ENCODE data around the gene TIMM13. TPM values are rescaled to one million over a fixed set of nuclear protein-coding genes. Genes with fewer than 3 reads are reported as not detected.

The TIMM13 gene
- total and polyA plus RNA-seq, 2 of the 8 experiments (the other 6 are each of a cell fraction or from before 2014, with no cell fraction given): 270 to 275 TPM

DNA sequence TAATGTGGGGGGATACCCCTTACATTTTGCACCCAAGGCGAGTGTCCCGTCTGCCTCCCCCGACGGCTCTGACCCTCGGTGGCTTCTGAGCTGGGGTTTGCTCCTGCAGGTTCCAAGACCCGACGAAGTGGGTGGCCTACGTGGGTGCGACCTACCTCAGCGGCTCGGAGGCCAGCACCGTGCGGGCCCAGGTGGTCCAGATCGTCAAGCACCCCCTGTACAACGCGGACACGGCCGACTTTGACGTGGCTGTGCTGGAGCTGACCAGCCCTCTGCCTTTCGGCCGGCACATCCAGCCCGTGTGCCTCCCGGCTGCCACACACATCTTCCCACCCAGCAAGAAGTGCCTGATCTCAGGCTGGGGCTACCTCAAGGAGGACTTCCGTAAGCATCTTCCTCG lies 19.1 kb downstream of the TIMM13 start:
- H3K4me2 ChIP-seq (ENCODE audit: insufficient read depth in 1 of 2, low read depth in 2 of 2, low read length in 2 of 2): no peak overlapping the region
- no peak overlapping the region for H2BK12ac ChIP-seq (ENCODE audit: low read depth, low read length)
- TF ChIP-seq HDAC2 (IDR thresholded peaks at IDR 0.05; ENCODE audit: borderline replicate concordance in 1 of 2, low read depth in 2 of 2, low read length in 2 of 2): no peak
- no peak for TF ChIP-seq CHD2 (IDR thresholded peaks at IDR 0.05; ENCODE audit: low read length)
- TF ChIP-seq TAF1 (IDR thresholded peaks at IDR 0.05; ENCODE audit: low read depth, low read length): no peak
- no peak for TF ChIP-seq CTBP2 (IDR thresholded peaks at IDR 0.05; ENCODE audit: borderline replicate concordance, insufficient read depth, insufficient read length, low read length)
- TF ChIP-seq BRCA1 (IDR thresholded peaks at IDR 0.05; ENCODE audit: low read depth, low read length): no peak
- no peak for TF ChIP-seq ASH2L (IDR thresholded peaks at IDR 0.05; ENCODE audit: low read length)
- TF ChIP-seq BACH1 (IDR thresholded peaks at IDR 0.05; ENCODE audit: low read length): no peak
- TF ChIP-seq ZNF274 (IDR thresholded peaks at IDR 0.05; ENCODE audit: borderline replicate concordance, extremely low read depth, low read length): no peak
- no peak overlapping the region for H2AFZ ChIP-seq (ENCODE audit: low read length)
- WGBS, 2 experiments (ENCODE audit: extremely low coverage in 1 of 2, insufficient coverage in 1 of 2, insufficient read length in 1 of 2, insufficient replicate concordance in 2 of 2, low coverage in 1 of 2, low lambda C conversion rate in 2 of 2, missing lambda C conversion rate in 1 of 2): 89% methylated on average over 25 of the region's 25 CpGs; no CpG with 5 or more reads in 1 of the 2 experiments
- no peak overlapping the region for H4K91ac ChIP-seq (replicated peaks; ENCODE audit: insufficient read length, low read length)
- no peaks in the 10 kb centered on the region for H3K23me2 ChIP-seq (ENCODE audit: low read depth, low read length)
- no peak overlapping the region for H2BK15ac ChIP-seq (ENCODE audit: low read length)
- no peak overlapping the region for H3K4ac ChIP-seq (replicated peaks; ENCODE audit: insufficient read length, low read depth, low read length)
- H3K23ac ChIP-seq (ENCODE audit: insufficient read length): no peak overlapping the region
- no peak overlapping the region for H3K14ac ChIP-seq (ENCODE audit: insufficient read length)
- no peaks in the 10 kb centered on the region for H3K36me3 ChIP-seq (ENCODE audit: control insufficient read depth in 2 of 4, insufficient read depth in 4 of 4, low read length in 3 of 4)
- H3K56ac ChIP-seq (replicated peaks; ENCODE audit: insufficient read length, low read depth, low read length): no peak overlapping the region
- no peak overlapping the region for H3K9ac ChIP-seq (replicated peaks in 1 of 4; ENCODE audit: extremely low read depth in 1 of 4, low read depth in 3 of 4, low read length in 3 of 4)
- H3K18ac ChIP-seq (ENCODE audit: extremely low read depth, low read length): no peak overlapping the region
- H3K4me1 ChIP-seq (replicated peaks in 1 of 4; ENCODE audit: control insufficient read depth in 3 of 4, insufficient read depth in 4 of 4, low read length in 3 of 4): no peaks in the 10 kb centered on the region
- no peak overlapping the region for H3K4me3 ChIP-seq (ENCODE audit: extremely low read depth in 1 of 4, insufficient read depth in 2 of 4, low read depth in 3 of 4, low read length in 4 of 4)
- H3K9me3 ChIP-seq (ENCODE audit: insufficient read depth in 2 of 2, low read depth in 1 of 2, low read length in 1 of 2): peaks cover 0 to 6% of the 10 kb centered on the region in 2 experiments; a peak in 1 of 4 replicates
- no peak overlapping the region for H2AK5ac ChIP-seq (ENCODE audit: low read depth, low read length)
- H2BK120ac ChIP-seq (replicated peaks; ENCODE audit: low read depth, low read length): no peak overlapping the region
- no peaks in the 10 kb centered on the region for H3K79me1 ChIP-seq (ENCODE audit: low read depth, low read length)
- H4K20me1 ChIP-seq (replicated peaks in 1 of 2; ENCODE audit: control insufficient read depth in 1 of 2, insufficient read depth in 2 of 2, low read length in 2 of 2): no peaks in the 10 kb centered on the region
- H3K79me2 ChIP-seq (ENCODE audit: control insufficient read depth in 1 of 2, insufficient read depth in 2 of 2, low read length in 2 of 2): no peaks in the 10 kb centered on the region
- POLR2A ChIA-PET (ENCODE audit: partially characterized antibody): interaction anchor here (1.1 to 2.6 kb wide), 5 partner anchors 8 to 155 kb away, joined by 3 to 11 read pairs (median 7); partner anchors contain the start of gene TIMM13
- FAIRE-seq (no peak), DNase-seq (ENCODE audit: low read depth in 1 of 2, low spot score in 2 of 2) (no peak)
- CTCF ChIA-PET (ENCODE audit: partially characterized antibody): interaction anchor here (0.8 to 1.3 kb wide), 2 partner anchors 23 to 202 kb away, joined by 3 read pairs; no protein-coding TSS in a partner anchor
- H3K27ac ChIP-seq (ENCODE audit: low read depth, low read length): no peak overlapping the region
- peaks cover 0 to 2% (median 0%) of the 10 kb centered on the region in 4 experiments; a peak in 3 of 7 replicates for H3K27me3 ChIP-seq (replicated peaks in 1 of 4; ENCODE audit: control insufficient read depth in 3 of 4, extremely low read depth in 1 of 4, insufficient read depth in 3 of 4, low read length in 3 of 4)
- no peak overlapping the region for H2BK20ac ChIP-seq (ENCODE audit: low read length)
- no peak overlapping the region for H4K8ac ChIP-seq (ENCODE audit: extremely low read depth, insufficient read depth, low read length)
- H4K5ac ChIP-seq (ENCODE audit: insufficient read length, low read depth, low read length): no peak overlapping the region
- no peak overlapping the region for H2BK5ac ChIP-seq (ENCODE audit: low read depth, low read length)

Data from H1 (cell line).